Immature natural killer cell (primary cell): ENCODE measurements around the gene ATP6V1G1. TPM values are rescaled to one million over a fixed set of nuclear protein-coding genes. Genes with fewer than 3 reads are reported as not detected.
"Not testable (repeated sequence)": the region's sequence is repeated elsewhere in the genome, so short reads cannot be mapped to it uniquely, and the experiment has no call there.

Source experiments
- DNase-seq, 3 donors: peaks; one replicate each; pipeline ENCODE4 v3.0.0; 2022; ENCODE audit warnings: mixed read lengths in 1 of 3
- H3K27ac Mint-ChIP-seq, 6 donors: one replicate each; pipeline ENCODE4 v1.8.0; 2020; ENCODE audit warnings: mixed read lengths in 6 of 6, mild to moderate bottlenecking in 5 of 6, inconsistent platforms in 4 of 6, moderate library complexity in 3 of 6
- H3K27me3 Mint-ChIP-seq, 3 donors: one replicate each; pipeline ENCODE4 v1.8.0; 2020 to 2021; ENCODE audit warnings: low read depth in 3 of 3, mild to moderate bottlenecking in 3 of 3, mixed read lengths in 3 of 3, moderate library complexity in 3 of 3, inconsistent platforms in 1 of 3
- H3K36me3 Mint-ChIP-seq, 3 donors: one replicate each; pipeline ENCODE4 v1.8.0; 2020; ENCODE audit warnings: mixed read lengths in 3 of 3, inconsistent platforms in 2 of 3, mild to moderate bottlenecking in 2 of 3
- H3K4me1 Mint-ChIP-seq, 2 donors: one replicate each; pipeline ENCODE4 v1.8.0; 2020; ENCODE audit warnings: inconsistent platforms in 2 of 2, mild to moderate bottlenecking in 2 of 2, mixed read lengths in 2 of 2, moderate library complexity in 1 of 2
- H3K4me3 Mint-ChIP-seq, 5 donors: one replicate each; pipeline ENCODE4 v1.8.0; 2020; ENCODE audit warnings: mild to moderate bottlenecking in 5 of 5, mixed read lengths in 5 of 5, inconsistent platforms in 3 of 5, moderate library complexity in 3 of 5
- H3K9me3 Mint-ChIP-seq, 6 donors: one replicate each; pipeline ENCODE4 v1.8.0; 2020; ENCODE audit warnings: mild to moderate bottlenecking in 6 of 6, mixed read lengths in 6 of 6, inconsistent platforms in 4 of 6, moderate library complexity in 3 of 6
- polyA plus RNA-seq, 3 donors: library from polyadenylated mRNA; unstranded; fragments of 300-500 nt; fragmentation: Illumina TruSeq; gene quantifications; one replicate each; pipeline ENCODE4 v1.2.3, GENCODE V29; 2021

Gene ATP6V1G1
- polyA plus RNA-seq, 3 donors from 2014 or later = 190 to 321 (median 241) TPM

DNA sequence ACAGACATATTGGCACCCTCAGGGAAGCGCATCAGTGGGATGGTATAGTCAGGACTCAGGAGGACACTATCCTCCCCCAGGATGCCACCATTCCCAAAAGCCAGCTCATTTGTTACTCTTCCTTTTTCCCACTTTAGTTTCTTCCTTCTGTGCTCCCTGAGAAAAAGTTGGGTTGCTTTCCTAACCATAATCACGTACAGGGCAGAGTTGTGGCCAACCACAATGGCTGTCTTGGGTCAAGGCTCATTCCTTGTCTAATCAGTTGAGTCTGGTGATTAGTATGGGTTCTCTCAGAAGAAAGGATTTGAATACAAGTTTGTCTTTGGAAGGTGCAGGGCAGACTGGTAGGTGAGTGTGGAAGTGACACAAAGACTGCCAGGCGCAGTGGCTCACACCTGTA lies 26.6 kb upstream of the ATP6V1G1 start:
- Mint-ChIP-seq H3K4me3 (no peak overlapping the region), H3K27ac (no peak overlapping the region), H3K36me3 (no peaks in the 10 kb centered on the region), H3K4me1 (no peaks in the 10 kb centered on the region), H3K27me3 (peaks cover 0 to 14% (median 5%) of the 10 kb centered on the region in 3 donors), H3K9me3 (peaks cover 0 to 3% (median 0%) of the 10 kb centered on the region in 6 donors)
- no peak for DNase-seq

DNA sequence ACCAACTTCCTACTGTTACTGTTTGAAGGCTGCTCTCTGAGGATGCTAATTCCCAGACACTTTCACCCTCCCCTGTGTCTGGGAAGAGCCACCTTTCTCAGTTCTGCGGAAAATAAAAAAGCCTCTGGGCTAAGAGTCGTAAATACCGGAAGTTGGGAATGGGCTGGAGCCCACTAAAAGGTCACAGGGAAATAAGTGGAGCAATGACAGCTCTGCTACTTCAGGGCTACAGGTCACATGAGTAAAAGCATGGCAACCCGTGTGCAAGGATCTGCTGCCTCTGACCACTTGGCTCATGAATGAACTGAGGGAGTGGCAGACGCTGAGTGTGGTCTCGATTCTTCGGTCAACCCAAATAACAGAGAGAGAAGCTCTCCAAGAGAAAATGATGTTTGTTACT lies 25.8 kb upstream of the ATP6V1G1 start:
- Mint-ChIP-seq H3K9me3 (peaks cover 0 to 2% (median 0%) of the 10 kb centered on the region in 6 donors), H3K4me1 (no peaks in the 10 kb centered on the region), H3K36me3 (no peaks in the 10 kb centered on the region), H3K4me3 (no peak overlapping the region), H3K27me3 (peaks cover 0 to 14% (median 5%) of the 10 kb centered on the region in 3 donors), H3K27ac (no peak overlapping the region)
- no peak for DNase-seq

GRCh38 chr9:114565204-114565603 lies 22.4 kb upstream of the ATP6V1G1 start:
- H3K36me3 Mint-ChIP-seq = no peaks in the 10 kb centered on the region
- H3K27ac Mint-ChIP-seq = no peak overlapping the region
- DNase-seq = no peak
- no peaks in the 10 kb centered on the region for H3K4me1 Mint-ChIP-seq
- peaks cover 0 to 1% (median 0%) of the 10 kb centered on the region in 6 donors for H3K9me3 Mint-ChIP-seq
- H3K27me3 Mint-ChIP-seq = peaks cover 2 to 12% (median 5%) of the 10 kb centered on the region in 3 donors
- H3K4me3 Mint-ChIP-seq = no peak overlapping the region

GRCh38 chr9:114570742-114571141 lies 16.8 kb upstream of the ATP6V1G1 start:
- Mint-ChIP-seq H3K27me3 (peaks cover 2 to 5% (median 4%) of the 10 kb centered on the region in 3 donors), H3K9me3 (peaks cover 0 to 1% (median 0%) of the 10 kb centered on the region in 6 donors), H3K4me1 (no peaks in the 10 kb centered on the region), H3K36me3 (no peaks in the 10 kb centered on the region), H3K4me3 (no peak overlapping the region), H3K27ac (no peak overlapping the region)
- DNase-seq = no peak

GRCh38 chr9:114571391-114571790 lies 16.2 kb upstream of the ATP6V1G1 start:
- Mint-ChIP-seq H3K4me3 (no peak overlapping the region), H3K9me3 (peaks cover 0 to 1% (median 0%) of the 10 kb centered on the region in 6 donors), H3K4me1 (no peaks in the 10 kb centered on the region), H3K27ac (no peak overlapping the region), H3K36me3 (no peaks in the 10 kb centered on the region), H3K27me3 (peaks cover 5% of the 10 kb centered on the region in 3 donors)
- no peak for DNase-seq

DNA sequence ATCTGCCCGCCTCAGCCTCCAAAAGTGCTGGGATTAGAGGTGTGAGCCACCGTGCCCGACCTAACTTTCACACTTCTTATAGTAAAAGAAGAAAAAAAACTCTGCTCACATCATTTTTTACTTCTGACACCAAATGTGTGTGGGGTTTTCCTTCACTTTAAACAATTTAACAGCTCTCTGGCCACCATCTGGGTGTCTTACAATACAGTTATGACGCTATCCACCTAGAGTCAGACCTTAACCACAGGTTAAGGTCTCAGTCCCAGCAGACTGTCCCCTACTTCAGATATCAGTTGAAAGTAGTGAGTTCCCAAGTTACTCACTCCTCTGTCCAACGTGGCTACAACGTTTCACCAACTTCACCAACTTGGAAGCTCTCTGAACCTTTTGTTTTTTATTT lies 15.4 kb upstream of the ATP6V1G1 start:
- peak; percentile 26 to 32 (median 28) for DNase-seq
- H3K27me3 Mint-ChIP-seq = peaks cover 5% of the 10 kb centered on the region in 3 donors
- no peak overlapping the region for H3K4me3 Mint-ChIP-seq
- no peaks in the 10 kb centered on the region for H3K9me3 Mint-ChIP-seq
- no peaks in the 10 kb centered on the region for H3K4me1 Mint-ChIP-seq
- peak overlapping the region in 2 of 6 donors; percentile 49 to 61 for H3K27ac Mint-ChIP-seq
- no peaks in the 10 kb centered on the region for H3K36me3 Mint-ChIP-seq

DNA sequence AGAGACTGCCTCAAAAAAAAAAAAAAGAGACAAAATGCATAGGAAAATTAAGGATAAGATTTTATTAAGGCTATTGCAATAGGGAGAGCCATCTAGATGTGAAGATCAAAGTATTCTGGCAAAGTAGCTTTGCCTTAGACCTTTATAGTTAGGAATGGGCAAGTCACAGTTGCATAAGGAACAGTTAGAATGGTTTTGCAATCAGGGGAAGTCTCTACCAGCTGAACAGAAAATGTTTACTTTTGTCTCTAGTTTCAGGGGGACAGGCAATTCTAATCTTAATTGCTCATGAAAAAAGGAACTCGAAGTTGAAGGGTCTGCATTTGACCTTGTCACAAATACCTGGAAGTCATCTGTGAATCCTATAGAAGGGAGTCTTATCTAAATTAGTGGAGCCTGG lies 13.1 kb upstream of the ATP6V1G1 start:
- DNase-seq = no peak
- Mint-ChIP-seq H3K27me3 (peaks cover 3 to 5% (median 5%) of the 10 kb centered on the region in 3 donors), H3K36me3 (no peaks in the 10 kb centered on the region), H3K4me1 (no peaks in the 10 kb centered on the region), H3K9me3 (no peaks in the 10 kb centered on the region), H3K4me3 (no peak overlapping the region), H3K27ac (no peak overlapping the region)

DNA sequence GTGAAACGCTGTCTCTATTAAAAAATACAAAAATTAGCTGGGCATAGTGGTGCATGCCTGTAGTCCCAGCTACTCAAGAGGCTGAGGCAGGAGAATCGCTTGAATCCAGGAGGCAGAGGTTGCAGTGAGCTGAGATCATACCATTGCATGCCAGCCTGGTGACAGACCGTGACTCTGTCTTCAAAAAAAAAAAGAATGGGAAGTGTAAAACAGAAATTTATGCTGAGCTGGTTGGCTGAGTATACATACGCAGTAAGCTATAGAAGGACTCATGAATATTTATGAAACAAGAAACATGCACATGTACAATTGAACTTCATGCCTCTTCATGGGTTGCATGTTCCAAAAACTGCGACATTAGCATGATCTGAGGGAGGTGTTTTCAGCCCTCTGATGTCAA lies 10.8 kb upstream of the ATP6V1G1 start:
- H3K27ac Mint-ChIP-seq, DNase-seq, H3K4me1 Mint-ChIP-seq, H3K27me3 Mint-ChIP-seq, H3K36me3 Mint-ChIP-seq, H3K4me3 Mint-ChIP-seq, H3K9me3 Mint-ChIP-seq: not testable (repeated sequence)

DNA sequence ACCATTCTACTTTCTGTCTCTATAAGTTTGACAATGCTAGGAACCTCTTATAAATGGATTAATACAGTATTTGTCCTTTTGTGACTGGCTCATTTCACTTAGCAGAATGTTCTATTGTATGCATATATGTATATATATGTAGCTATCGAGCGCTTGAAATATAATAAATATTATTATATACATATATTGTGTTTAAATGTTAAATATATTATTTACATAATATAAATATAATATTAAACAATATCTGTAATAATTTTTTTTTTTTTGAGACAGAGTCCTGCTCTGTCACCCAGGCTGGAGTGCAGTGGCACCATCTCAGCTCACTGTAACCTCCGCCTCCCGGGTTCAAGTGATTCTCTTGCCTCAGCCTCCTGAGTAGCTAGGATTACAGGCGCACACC lies 9.4 kb upstream of the ATP6V1G1 start:
- not testable (repeated sequence) for H3K4me1 Mint-ChIP-seq, H3K27me3 Mint-ChIP-seq, H3K36me3 Mint-ChIP-seq, H3K4me3 Mint-ChIP-seq, DNase-seq, H3K27ac Mint-ChIP-seq, H3K9me3 Mint-ChIP-seq

GRCh38 chr9:114580609-114581193 lies 6.9 kb upstream of the ATP6V1G1 start:
- Mint-ChIP-seq H3K4me3 (no peak overlapping the region), H3K4me1 (no peaks in the 10 kb centered on the region), H3K27ac (no peak overlapping the region), H3K9me3 (no peaks in the 10 kb centered on the region), H3K27me3 (peaks cover 0 to 7% (median 3%) of the 10 kb centered on the region in 3 donors), H3K36me3 (no peaks in the 10 kb centered on the region)
- no peak for DNase-seq

DNA sequence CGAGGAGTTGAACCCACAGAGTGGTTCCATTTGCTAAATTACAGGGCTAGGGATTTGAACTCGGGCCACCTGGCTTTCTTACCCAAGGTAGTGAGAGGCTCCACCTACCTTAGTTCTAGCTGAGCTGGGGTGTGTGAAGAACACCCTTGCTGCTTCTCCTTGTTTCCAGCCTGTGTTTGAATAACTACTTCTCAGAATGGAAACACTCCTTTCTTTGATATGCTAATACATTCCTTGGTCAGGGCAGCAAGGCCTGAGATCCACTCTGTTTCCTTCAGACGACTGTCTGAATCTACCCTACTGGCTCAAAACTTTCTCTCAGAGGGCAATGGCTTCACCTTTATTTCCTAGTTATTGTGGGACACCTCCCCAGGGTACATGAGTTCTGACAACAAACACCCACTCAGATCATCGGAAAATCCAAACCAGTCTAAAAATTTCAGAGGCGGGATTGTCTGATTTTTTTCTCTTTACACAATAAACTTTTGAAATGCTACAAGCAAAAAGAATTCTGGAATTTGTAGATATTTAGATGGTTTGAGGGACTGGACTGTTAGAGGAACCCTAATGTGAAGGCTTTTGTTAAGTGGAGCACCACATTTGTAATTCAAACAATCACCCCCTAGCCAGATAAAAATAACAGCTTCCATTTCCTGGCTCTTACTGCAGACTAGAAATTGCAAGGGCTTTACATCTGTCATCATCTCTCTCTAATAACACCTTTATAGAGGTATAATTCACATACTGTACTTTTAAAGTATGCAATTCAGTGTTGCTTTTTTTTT lies 4.0 kb upstream of the ATP6V1G1 start:
- DNase-seq = no peak
- Mint-ChIP-seq H3K4me3 (no peak overlapping the region), H3K9me3 (peaks cover 0 to 2% (median 0%) of the 10 kb centered on the region in 6 donors), H3K27me3 (peaks cover 8 to 15% (median 12%) of the 10 kb centered on the region in 3 donors), H3K27ac (no peak overlapping the region), H3K4me1 (peaks cover 18 to 20% of the 10 kb centered on the region in 2 donors), H3K36me3 (no peaks in the 10 kb centered on the region)

DNA sequence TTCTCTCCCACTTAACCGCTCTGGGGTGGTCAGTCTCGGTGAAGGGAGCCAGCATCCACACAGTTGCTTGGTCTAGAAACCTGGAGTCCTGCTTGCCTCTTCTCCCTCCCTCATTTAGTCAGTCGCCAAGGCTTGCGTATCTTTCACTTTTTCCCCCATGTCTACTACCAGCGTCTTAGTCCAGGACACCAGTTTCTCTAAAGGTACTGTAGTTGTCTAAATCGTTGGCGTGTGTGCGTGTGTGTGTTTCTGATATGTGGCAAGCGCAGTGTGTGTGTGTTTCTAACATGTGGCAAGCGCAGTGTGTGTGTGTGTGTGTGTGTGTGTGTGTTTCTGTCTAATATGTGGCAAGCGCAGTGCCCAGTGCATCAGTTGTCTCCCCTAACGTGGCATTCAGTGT lies 641 bp downstream of the ATP6V1G1 start:
- H3K27me3 Mint-ChIP-seq = peaks cover 10 to 17% (median 12%) of the 10 kb centered on the region in 3 donors
- peak overlapping the region; percentile 94 to 100 (median 98) for H3K4me3 Mint-ChIP-seq
- H3K27ac Mint-ChIP-seq = peak overlapping the region; percentile 96 to 100 (median 98)
- peak in 1 of 3 donors; percentile 18 for DNase-seq
- peaks cover 0 to 5% (median 4%) of the 10 kb centered on the region in 3 donors for H3K36me3 Mint-ChIP-seq
- H3K9me3 Mint-ChIP-seq = peaks cover 0 to 2% (median 0%) of the 10 kb centered on the region in 6 donors
- peaks cover 59 to 63% of the 10 kb centered on the region in 2 donors for H3K4me1 Mint-ChIP-seq

DNA sequence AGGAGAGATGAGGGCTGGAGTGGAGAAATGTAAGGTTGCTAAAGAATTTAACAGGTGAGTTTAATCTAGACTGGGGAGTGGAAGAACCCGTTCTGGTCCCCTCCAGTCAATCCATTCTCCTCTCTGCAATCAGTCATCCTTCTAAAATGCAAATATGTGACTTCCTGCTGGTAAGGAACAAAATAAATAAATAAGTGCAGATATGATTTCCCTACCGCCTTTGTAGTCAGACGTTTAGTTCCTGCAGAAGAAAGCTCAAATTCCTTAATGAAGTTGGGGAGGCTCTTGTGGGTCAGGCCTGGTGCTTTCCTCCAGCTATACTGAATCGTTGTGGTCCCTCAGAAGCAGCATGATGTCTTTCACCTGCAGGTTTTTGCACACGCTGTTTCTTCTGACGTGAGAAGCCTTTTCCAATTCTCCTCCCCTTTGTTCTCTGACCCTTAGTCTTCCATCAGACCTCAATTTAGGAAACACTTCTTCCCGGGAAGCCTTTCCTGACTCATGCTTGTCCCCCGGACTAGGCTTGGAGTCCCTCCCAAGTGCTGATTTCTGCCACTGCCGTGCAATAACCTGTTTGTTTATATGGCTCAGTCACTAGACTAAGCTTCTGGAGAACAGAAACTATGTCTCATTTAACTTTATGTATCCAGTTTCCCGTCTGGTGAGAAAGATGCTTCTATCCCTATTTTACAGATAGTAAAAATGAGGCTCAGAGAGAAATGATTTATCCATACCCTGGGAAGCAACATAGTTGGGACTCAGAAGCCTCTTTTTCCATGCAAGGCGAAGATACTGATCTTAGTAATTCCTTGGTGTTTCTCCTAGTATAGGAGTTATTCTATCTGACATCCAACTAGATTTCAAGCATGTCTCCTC lies 1.3 kb downstream of the ATP6V1G1 start:
- Mint-ChIP-seq H3K9me3 (peaks cover 0 to 2% (median 0%) of the 10 kb centered on the region in 6 donors), H3K36me3 (peaks cover 0 to 7% (median 5%) of the 10 kb centered on the region in 3 donors), H3K4me1 (peaks cover 62 to 69% of the 10 kb centered on the region in 2 donors), H3K4me3 (peak overlapping the region; percentile 94 to 100 (median 98)), H3K27me3 (peaks cover 10 to 17% (median 12%) of the 10 kb centered on the region in 3 donors), H3K27ac (peak overlapping the region; percentile 96 to 100 (median 98))
- DNase-seq = no peak
